Spleen (tissue), 7 donors: ENCODE results near the gene RPS18.

Experiments
- POLR2A ChIP-seq, 3 donors: fragments of 450-650 bp; IDR thresholded peaks; one replicate each; pipeline ENCODE4 v1.5.1; 2017; ENCODE audit warnings: antibody characterized with exemption in 3 of 3, mild to moderate bottlenecking in 1 of 3
- POLR2AphosphoS5 ChIP-seq, 3 donors: sonication (generic); formaldehyde crosslinking; IDR thresholded peaks; one replicate each; pipeline ENCODE4 v1.5.1; 2017; ENCODE audit warnings: antibody characterized with exemption in 3 of 3
- TF ChIP-seq, protein P1 (sequence below), 11 experiments: fragments of 200-600 bp in 7 of 11; fragments of 450-650 bp in 4 of 11; sonication (generic) in 4 of 11; IDR thresholded peaks in 8 of 11; conservative IDR thresholded peaks in 3 of 11; 1 replicate in 7 of 11; 2 replicates in 4 of 11; pipeline versions ENCODE4 v1.4.0 to v1.8.0; 2016 to 2021; ENCODE audit warnings: antibody characterized with exemption in 11 of 11, inconsistent platforms in 4 of 11, mild to moderate bottlenecking in 1 of 11
- donor health status: DM: no; HTN: no; CAD: no; lungs with moderate emphysema.
- donor health status: DM: no; HTN: no; CAD: no.
- donor health status: DM: no; HTN: no; CAD: no.

DNA sequence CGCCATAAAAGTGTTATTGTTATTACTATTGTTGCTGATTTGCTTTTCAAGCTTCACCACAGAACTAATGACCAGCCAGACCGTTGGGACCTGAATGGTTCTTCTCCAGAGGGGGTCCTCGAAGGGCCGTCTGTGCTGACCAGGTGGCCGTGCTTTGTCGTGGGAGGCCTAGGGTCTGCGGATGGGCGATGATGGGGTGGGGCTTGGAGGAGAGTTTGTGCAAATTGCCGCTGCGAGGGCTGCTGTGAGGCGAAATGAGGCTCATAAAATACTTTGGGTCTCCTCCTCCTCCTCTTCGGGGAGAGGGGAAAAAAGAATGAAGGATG, 51.7 kb downstream of the RPS18 start:
- TF ChIP-seq, protein P1, sequence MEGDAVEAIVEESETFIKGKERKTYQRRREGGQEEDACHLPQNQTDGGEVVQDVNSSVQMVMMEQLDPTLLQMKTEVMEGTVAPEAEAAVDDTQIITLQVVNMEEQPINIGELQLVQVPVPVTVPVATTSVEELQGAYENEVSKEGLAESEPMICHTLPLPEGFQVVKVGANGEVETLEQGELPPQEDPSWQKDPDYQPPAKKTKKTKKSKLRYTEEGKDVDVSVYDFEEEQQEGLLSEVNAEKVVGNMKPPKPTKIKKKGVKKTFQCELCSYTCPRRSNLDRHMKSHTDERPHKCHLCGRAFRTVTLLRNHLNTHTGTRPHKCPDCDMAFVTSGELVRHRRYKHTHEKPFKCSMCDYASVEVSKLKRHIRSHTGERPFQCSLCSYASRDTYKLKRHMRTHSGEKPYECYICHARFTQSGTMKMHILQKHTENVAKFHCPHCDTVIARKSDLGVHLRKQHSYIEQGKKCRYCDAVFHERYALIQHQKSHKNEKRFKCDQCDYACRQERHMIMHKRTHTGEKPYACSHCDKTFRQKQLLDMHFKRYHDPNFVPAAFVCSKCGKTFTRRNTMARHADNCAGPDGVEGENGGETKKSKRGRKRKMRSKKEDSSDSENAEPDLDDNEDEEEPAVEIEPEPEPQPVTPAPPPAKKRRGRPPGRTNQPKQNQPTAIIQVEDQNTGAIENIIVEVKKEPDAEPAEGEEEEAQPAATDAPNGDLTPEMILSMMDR (IDR thresholded peaks at IDR 0.05 in 8 of 11, conservative IDR thresholded peaks at IDR 0.05 in 3 of 11) = no peak
- TF ChIP-seq POLR2A (IDR thresholded peaks at IDR 0.05) = no peak
- TF ChIP-seq POLR2AphosphoS5 (IDR thresholded peaks at IDR 0.05) = no peak
